HepG2 (cell line): ENCODE measurements around the gene ABCA4. TPM values are rescaled to one million over a fixed set of nuclear protein-coding genes. Genes with fewer than 3 reads are reported as not detected.

Source experiments
- CBX2 ChIP-seq, 2 experiments: fragments of 200-600 bp in 1 of 2; sonication (generic); formaldehyde crosslinking in 1 of 2; IDR thresholded peaks; 2 replicates each; pipeline versions ENCODE4 v1.7.0 to v1.8.1; 2018 to 2022; ENCODE audit warnings: low read depth in 2 of 2, low read length in 1 of 2, mild to moderate bottlenecking in 1 of 2, missing genetic modification reagents in 1 of 2
- HIC2 ChIP-seq: sonication (generic); formaldehyde crosslinking; IDR thresholded peaks from 2 replicates; pipeline ENCODE4 v1.9.0; 2022; ENCODE audit warnings: low read depth, missing genetic modification reagents
- MAFK ChIP-seq, 2 experiments: IDR thresholded peaks in 1 of 2; conservative IDR thresholded peaks in 1 of 2; 2 replicates each; pipeline ENCODE4 v1.6.1; 2011; ENCODE audit warnings: improper control_type of control experiment in 2 of 2, low read length in 2 of 2
- MBNL3 ChIP-seq: fragments of 250-450 bp; sonication (Bioruptor Pico); conservative IDR thresholded peaks from 2 replicates; pipeline ENCODE4 v1.8.0; 2022; ENCODE audit warnings: mild to moderate bottlenecking, inconsistent platforms
- MZF1 ChIP-seq: sonication (generic); formaldehyde crosslinking; IDR thresholded peaks from 2 replicates; pipeline ENCODE4 v1.8.1; 2023; ENCODE audit warnings: mild to moderate bottlenecking, missing genetic modification reagents, borderline replicate concordance
- REST ChIP-seq, 2 experiments: IDR thresholded peaks; 2 replicates each; pipeline ENCODE4 v1.6.1; 2011 to 2012; ENCODE audit warnings: low read length in 2 of 2, borderline replicate concordance in 1 of 2, low read depth in 1 of 2, mild to moderate bottlenecking in 1 of 2, moderate library complexity in 1 of 2
- SIX1 ChIP-seq: sonication (generic); formaldehyde crosslinking; IDR thresholded peaks from 2 replicates; pipeline ENCODE4 v1.4.0; 2020; ENCODE audit warnings: missing genetic modification reagents, borderline replicate concordance
- SNRNP70 ChIP-seq: fragments of 200-400 bp; formaldehyde crosslinking; IDR thresholded peaks from 2 replicates; pipeline ENCODE4 v1.6.1; 2017; ENCODE audit warnings: mild to moderate bottlenecking, low read depth, low read length, moderate library complexity
- TBL1XR1 ChIP-seq: fragments of 150-350 bp; IDR thresholded peaks from 2 replicates; pipeline ENCODE4 v1.6.1; 2014; ENCODE audit warnings: borderline replicate concordance, low read length; ENCODE audit not compliant: partially characterized antibody
- ZBTB40 ChIP-seq, 2 experiments: fragments of 450-650 bp in 1 of 2; sonication (generic) in 1 of 2; formaldehyde crosslinking in 1 of 2; IDR thresholded peaks; 2 replicates each; pipeline versions ENCODE4 v1.6.1 to v1.8.0; 2016 to 2022; ENCODE audit warnings: antibody characterized with exemption in 1 of 2, mild to moderate bottlenecking in 1 of 2, missing genetic modification reagents in 1 of 2
- ZBTB8A ChIP-seq: sonication (generic); formaldehyde crosslinking; IDR thresholded peaks from 2 replicates; pipeline ENCODE4 v1.4.0; 2020; ENCODE audit warnings: mild to moderate bottlenecking, low read depth, missing genetic modification reagents, borderline replicate concordance
- ZKSCAN8 ChIP-seq: IDR thresholded peaks from 2 replicates; pipeline ENCODE4 v1.6.1; 2016; ENCODE audit warnings: borderline replicate concordance, missing genetic modification reagents, missing compliant biosample characterization
- ZNF296 ChIP-seq: sonication (generic); formaldehyde crosslinking; conservative IDR thresholded peaks from 2 replicates; pipeline ENCODE4 v1.5.0; 2020; ENCODE audit warnings: mild to moderate bottlenecking, missing genetic modification reagents
- polyA plus RNA-seq, 8 experiments: library from polyadenylated mRNA; depleted of rRNA in 3 of 8; stranded (reverse) in 7 of 8; unstranded in 1 of 8; fragments of >200 nt; fragmentation: Illumina TruSeq in 4 of 8; extraction: Trizol in 4 of 8; gene quantifications; 2 replicates each; pipeline versions ENCODE4 v1.2.1 to v1.2.3, GENCODE V29; 2011 to 2016; ENCODE audit warnings: low read depth in 4 of 8, missing spikeins in 1 of 8, mixed read lengths in 1 of 8; ENCODE audit not compliant: insufficient read depth in 1 of 8
- total RNA-seq, 5 experiments: library from RNA; depleted of rRNA; stranded (reverse); fragments of >200 nt; fragmentation: Illumina TruSeq; extraction: Trizol; gene quantifications; 2 replicates each; pipeline ENCODE4 v1.2.3, GENCODE V29; 2016; ENCODE audit warnings: low read depth in 1 of 5

The ABCA4 gene
- total and polyA plus RNA-seq, 2 of the 13 experiments (the other 11 are each of a cell fraction or from before 2014, with no cell fraction given): 0.24 to 0.67 TPM

GRCh38 chr1:94039514-94039870 is 81.5 kb downstream of the ABCA4 start (continued):
- TF ChIP-seq REST (IDR thresholded peaks at IDR 0.05; ENCODE audit: borderline replicate concordance in 1 of 2, low read depth in 1 of 2, low read length in 2 of 2): no peak
- TF ChIP-seq HIC2 (CRISPR knock-in tag): no peak
- no peak for TF ChIP-seq ZBTB8A (CRISPR knock-in tag)
- no peak for TF ChIP-seq MAFK (conservative IDR thresholded peaks at IDR 0.05 in 1 of 2, IDR thresholded peaks at IDR 0.05 in 1 of 2; ENCODE audit: low read length in 2 of 2)
- TF ChIP-seq SIX1 (CRISPR knock-in tag): no peak
- no peak for TF ChIP-seq ZKSCAN8 (CRISPR knock-in tag)
- no peak for TF ChIP-seq MZF1
- TF ChIP-seq SNRNP70: no peak
- TF ChIP-seq ZBTB40 (IDR thresholded peaks at IDR 0.05): no peak
- TF ChIP-seq ZBTB40 (CRISPR knock-in tag; IDR thresholded peaks at IDR 0.05): no peak
- no peak for TF ChIP-seq ZNF296
- no peak for TF ChIP-seq CBX2 (IDR thresholded peaks at IDR 0.05; ENCODE audit: low read depth, low read length)
- no peak for TF ChIP-seq CBX2 (CRISPR knock-in tag; IDR thresholded peaks at IDR 0.05; ENCODE audit: low read depth)
- no peak for TF ChIP-seq MBNL3
- no peak for TF ChIP-seq TBL1XR1
